ENCODE measurements around the gene COX7B.
A peak's percentile ranks its signal among the peaks of the same experiment; 100 is the strongest.
"Not testable (repeated sequence)": the region's sequence is repeated elsewhere in the genome, so short reads cannot be mapped to it uniquely, and the experiment has no call there.

Gene COX7B, protein sequence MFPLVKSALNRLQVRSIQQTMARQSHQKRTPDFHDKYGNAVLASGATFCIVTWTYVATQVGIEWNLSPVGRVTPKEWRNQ

DNA sequence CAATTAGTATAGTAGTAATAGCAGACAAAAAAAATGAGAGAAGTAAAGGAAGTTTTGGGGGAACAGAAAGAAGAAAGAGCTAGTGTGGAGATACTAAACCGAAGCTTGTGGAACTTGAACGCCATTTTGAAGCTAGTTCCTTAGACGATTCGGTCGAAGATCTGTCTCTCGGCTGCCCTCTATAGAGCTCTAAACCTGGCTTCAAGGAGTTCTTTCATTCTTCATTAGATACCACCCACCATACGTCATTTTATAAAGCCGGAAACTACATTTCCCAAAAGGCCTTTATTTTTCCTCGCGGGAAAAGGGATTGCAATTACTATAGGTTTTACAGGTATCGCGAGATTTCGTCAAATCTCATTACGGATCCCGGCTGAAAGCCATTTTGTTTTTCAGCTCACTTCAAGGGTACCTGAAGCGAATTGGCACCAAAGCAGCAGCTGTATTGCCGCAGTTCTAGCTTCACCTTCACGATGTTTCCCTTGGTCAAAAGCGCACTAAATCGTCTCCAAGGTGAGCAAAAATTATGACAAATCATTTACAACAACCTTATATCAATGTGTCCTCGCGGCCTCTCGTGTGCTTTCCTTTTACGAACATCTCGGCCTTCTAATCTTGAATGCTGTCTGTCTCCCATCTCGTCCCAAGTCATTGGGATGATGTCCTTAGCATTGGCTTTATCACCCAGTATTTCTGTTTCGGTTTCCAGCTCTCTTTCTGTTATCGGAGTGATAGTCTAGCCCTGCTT is at the start of gene COX7B:
Gene COX7B (plus strand): TSS at position 388 of the 748 bp plus-strand sequence. CDS start 86 bp downstream, at position 474.
- peak; percentile 43 to 48 for DNase-seq (ENCODE audit: low read depth in 2 of 2)

DNA sequence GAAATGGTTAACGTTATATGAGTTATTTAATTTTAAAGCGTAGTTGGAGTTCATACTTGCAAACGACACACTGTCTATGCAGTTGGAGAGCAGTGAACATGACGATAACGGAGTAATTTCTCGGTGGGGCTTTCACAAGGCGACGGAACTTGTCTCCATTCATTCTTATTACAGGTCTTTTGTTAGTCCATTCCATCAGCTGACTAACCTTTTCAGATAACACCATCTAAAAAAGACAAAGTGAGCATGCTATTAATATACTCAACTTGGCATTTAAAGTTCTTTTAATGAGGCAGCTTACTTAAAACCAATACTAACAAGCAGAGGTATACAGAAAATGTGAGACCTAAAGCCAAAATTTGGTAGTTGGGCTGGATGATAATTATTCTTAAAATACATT is 23.9 kb upstream of the COX7B start:
- DNase-seq (ENCODE audit: low read depth in 2 of 2), result no peak

- not testable (repeated sequence) for DNase-seq (ENCODE audit: low read depth in 2 of 2)
Observed at GRCh38 chrX:77881418-77881817, 17.9 kb upstream of the COX7B start.

DNA sequence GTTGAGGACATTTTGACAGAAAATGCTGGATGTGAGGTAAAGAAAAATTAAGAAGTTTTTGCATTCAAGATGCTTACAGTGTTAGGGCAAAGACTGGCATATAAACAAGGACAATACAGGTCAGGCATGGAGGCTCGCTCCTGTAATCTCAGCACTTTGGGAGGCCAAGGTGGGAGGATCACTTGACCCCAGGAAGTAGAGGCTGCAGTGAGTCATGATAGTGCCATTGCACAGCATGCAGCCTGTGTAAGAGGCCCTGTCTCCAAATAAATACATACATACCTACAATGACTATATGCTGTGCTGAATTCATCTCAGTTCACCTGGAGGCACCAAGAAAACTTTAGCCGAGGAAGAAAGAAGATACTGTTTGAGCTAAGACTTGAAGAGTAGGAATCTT is 6.4 kb upstream of the COX7B start:
- DNase-seq (ENCODE audit: low read depth in 2 of 2), result no peak

- DNase-seq (ENCODE audit: low read depth in 2 of 2), result no peak
Observed at GRCh38 chrX:77893713-77894112, 5.6 kb upstream of the COX7B start.

GRCh38 chrX:77894921-77895886 is 4.1 kb upstream of the COX7B start, which contains the start of gene MAGT1:
MAGT1 (minus strand) TSS chrX:77895435; CDS start chrX:77895410, 25 bp downstream.
- peak; percentile 80 to 86 for DNase-seq (ENCODE audit: low read depth in 2 of 2)

DNA sequence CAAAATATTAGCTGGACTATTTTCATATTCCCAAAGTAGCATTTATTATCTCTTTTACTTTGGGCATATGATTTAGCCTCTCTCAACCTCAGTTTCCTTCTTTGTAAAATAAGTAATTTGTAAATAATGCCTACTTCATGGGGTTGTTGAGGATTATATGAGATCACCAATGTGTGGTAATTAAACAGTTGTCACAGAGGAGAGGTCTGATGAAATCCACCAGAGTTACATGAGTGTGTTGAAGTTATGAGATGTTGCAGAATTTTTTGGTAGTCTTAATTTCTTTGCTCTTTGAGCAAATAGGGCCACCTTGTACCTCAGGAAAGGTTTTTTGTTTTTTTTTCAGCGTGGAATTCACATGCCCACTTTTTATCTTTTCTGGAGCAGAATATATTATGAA is 1.4 kb downstream of the COX7B start:
- no peak for DNase-seq (ENCODE audit: low read depth in 2 of 2)

- no peak for DNase-seq (ENCODE audit: low read depth in 2 of 2)
Observed at GRCh38 chrX:77901506-77901905, 2.2 kb downstream of the COX7B start.

- DNase-seq (ENCODE audit: low read depth in 2 of 2), result peak; percentile 88
Observed at GRCh38 chrX:77910108-77910840, 11.0 kb downstream of the COX7B start, which contains the start of gene ATP7A. ATP7A (plus strand) TSS chrX:77910693; CDS start chrX:77971642, 60,949 bp downstream.

- no peak for DNase-seq (ENCODE audit: low read depth in 2 of 2)
Observed at GRCh38 chrX:77917294-77917933, 18.1 kb downstream of the COX7B start.

DNA sequence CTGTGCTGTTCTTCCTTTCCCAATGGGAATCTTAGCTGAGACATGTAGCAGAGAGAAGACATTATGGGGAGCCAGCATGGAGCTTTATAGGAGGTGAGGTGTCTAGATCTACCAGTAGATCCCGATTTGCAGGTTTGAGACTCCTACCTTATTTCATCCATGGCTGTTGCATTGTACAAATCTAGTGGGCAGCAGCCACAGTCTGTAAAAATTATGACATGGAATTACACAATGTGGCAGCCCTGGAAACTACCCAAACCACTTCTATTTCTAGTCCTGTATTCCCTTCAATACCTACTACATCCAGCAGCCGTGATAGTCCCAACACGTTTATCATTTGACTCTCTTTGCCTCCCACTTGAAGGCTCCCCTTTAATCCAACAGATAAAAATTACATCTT is 19.3 kb downstream of the COX7B start:
- DNase-seq (ENCODE audit: low read depth in 2 of 2), result no peak

GRCh38 chrX:77919370-77919769 is 20.1 kb downstream of the COX7B start:
- not testable (repeated sequence) for DNase-seq (ENCODE audit: low read depth in 2 of 2)

GRCh38 chrX:77922787-77923186 is 23.5 kb downstream of the COX7B start:
- no peak for DNase-seq (ENCODE audit: low read depth in 2 of 2)

DNA sequence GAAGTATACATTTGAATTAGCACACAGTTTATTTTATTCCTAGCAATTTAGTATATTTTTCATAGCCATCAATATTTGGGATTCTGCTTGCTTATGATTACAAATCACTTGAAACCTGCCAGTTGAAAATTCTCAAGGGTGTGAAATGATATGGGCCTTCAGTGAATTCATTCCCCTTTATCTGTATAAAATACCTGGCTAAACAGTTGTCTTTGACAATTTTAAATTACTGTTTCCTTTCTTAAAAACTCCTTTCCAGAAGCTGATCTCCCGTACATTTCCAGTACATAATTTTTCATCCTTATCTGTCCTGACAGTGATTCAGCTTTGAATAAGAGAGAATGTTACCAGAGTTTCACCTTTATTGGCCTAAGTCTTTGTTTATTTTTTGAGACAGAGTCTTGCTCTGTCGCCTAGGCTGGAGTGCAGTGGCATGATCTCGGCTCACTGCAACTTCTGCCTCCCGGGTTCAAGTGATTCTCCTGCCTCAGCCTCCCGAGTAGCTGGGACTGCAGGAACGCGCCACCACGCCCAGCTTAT is 25.1 kb downstream of the COX7B start:
- no peak for DNase-seq (ENCODE audit: low read depth in 2 of 2)

DNA sequence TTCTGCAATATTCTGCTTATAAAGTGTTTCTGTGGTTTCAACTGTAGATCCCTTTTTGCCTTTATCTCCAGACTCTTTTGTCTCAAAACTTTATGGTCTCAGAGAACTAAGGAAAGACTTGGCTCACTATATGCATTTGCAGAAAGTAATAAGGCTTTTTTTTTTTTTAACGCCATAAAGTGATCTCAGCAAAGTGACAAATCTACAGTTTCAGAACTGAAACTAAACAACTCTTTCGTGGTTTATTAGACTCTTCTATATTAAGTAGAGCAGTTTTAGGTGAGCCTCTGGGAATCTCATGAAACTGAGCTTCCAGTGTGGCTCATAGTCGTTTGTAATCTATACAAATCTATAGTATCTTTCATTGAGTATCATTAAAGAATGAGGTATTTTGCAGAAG is 26.5 kb downstream of the COX7B start:
- no peak for DNase-seq (ENCODE audit: low read depth in 2 of 2)

DNA sequence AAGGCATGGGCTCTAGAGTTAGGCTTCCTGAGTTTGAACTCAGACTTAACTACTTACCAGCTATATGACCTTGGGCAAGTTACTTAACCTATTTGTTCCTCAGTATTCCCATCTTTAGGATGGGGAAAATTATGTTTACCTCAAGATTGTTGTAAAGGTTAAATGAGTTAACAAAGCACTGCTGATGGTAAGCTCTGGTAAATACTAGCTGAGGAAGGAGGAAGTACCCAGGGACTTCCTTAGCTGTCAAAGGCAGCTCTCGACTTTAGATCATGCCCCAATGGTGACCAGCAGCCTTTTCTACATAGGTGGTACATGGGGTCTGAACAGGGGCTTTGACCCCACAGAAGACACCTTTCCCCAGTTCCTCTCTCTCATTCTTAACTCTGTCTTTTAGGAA is 31.3 kb downstream of the COX7B start:
- DNase-seq (ENCODE audit: low read depth in 2 of 2), result no peak

DNA sequence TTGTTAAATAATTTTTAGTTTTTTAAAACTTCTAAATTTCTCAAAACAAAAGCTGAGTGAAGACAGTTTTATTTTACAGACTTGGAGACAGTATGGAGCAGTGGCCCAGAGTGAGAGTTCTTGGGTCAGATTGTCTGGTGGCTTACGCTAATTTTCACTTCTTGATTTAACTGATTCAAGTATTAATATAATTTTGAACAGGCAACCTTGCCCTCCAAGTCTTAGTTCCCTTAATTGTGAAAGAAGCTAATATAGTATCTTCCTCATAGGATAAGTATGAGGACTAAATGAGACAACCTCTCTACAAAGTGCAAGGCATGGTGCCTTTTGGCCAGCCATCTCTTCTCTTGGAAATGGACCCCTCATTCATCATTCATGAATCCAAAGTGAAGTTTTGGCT is 36.6 kb downstream of the COX7B start:
- no peak for DNase-seq (ENCODE audit: low read depth in 2 of 2)

DNA sequence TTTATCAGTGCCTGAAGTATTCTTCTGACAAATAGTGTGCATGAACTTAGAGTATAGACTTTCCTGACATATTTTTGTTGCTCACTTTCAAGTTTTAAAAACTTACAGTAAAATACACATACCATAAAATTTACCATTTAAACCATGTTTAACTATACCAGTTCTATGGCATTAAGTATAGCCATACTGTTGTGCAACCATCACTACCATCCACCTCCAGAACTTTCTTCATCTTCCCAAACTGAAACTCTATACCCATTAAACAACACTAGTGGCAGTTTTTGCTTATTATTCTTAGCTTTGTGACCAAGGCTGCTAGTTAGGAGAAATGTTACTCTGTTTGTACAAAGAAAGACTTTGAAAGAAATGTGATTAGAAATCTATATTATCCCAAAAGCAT is 37.0 kb downstream of the COX7B start:
- no peak for DNase-seq (ENCODE audit: low read depth in 2 of 2)

DNA sequence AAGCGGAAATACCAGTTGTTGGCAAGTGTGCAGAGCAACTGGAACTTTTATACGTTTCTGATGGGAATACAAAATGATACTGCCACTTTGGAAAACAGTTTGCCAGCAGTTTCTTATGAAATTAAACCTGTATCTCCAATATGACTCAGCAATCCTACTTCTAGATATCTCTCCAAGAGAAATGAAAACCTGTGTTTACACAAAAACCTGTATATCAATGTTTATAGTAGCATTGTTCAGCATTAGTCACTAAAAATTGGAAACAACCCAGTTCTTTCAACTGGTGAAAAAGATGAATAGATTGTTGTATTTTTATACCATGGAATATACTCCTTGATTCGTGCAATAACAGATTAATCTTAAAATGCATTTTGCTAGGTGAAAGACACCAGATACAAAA is 38.0 kb downstream of the COX7B start:
- no peak for DNase-seq (ENCODE audit: low read depth in 2 of 2)

GRCh38 chrX:77938083-77938680 is 38.9 kb downstream of the COX7B start:
- DNase-seq (ENCODE audit: low read depth in 2 of 2), result no peak
